GM23338 (cell line): ENCODE results near the gene DDAH2. TPM values are rescaled to one million over a fixed set of nuclear protein-coding genes. Genes with fewer than 3 reads are reported as not detected.
"Not testable (repeated sequence)": the region's sequence is repeated elsewhere in the genome, so short reads cannot be mapped to it uniquely, and the experiment has no call there.

ENCODE experiments used
- ATAC-seq: fragments of 200-7000 bp; cut with Tn5 transposase; 3 replicates; pipeline ENCODE4 v1.9.1; 2020
- DNase-seq: peaks from one replicate; pipeline ENCODE4 v3.0.0-alpha.2; 2015; ENCODE audit warnings: low spot score
- H2AFZ ChIP-seq: fragments of 200-600 bp; sonication (generic); 2 replicates; pipeline ENCODE4 v1.8.0; 2016; ENCODE audit warnings: antibody characterized with exemption, mild to moderate bottlenecking, moderate library complexity
- H3F3A ChIP-seq: fragments of 200-600 bp; sonication (generic); replicated peaks from 2 replicates; pipeline ENCODE4 v1.8.0; 2017; ENCODE audit warnings: antibody characterized with exemption, mixed run types, low read depth
- H3K27ac ChIP-seq: fragments of 200-600 bp; sonication (generic); 2 replicates; pipeline ENCODE4 v1.6.1; 2016; ENCODE audit warnings: low read depth
- H3K27me3 ChIP-seq: fragments of 200-600 bp; sonication (generic); 2 replicates; pipeline ENCODE4 v1.8.0; 2016; ENCODE audit warnings: mild to moderate bottlenecking, mixed run types, moderate library complexity; ENCODE audit not compliant: insufficient read depth
- H3K36me3 ChIP-seq: fragments of 200-600 bp; sonication (generic); 2 replicates; pipeline ENCODE4 v1.8.0; 2016; ENCODE audit warnings: mild to moderate bottlenecking; ENCODE audit not compliant: insufficient read depth
- H3K4me1 ChIP-seq: fragments of 200-600 bp; sonication (generic); 2 replicates; pipeline ENCODE4 v1.8.0; 2016; ENCODE audit warnings: mild to moderate bottlenecking, moderate library complexity; ENCODE audit not compliant: insufficient read depth
- H3K4me2 ChIP-seq: fragments of 200-600 bp; sonication (generic); 2 replicates; pipeline ENCODE4 v1.7.1; 2017; ENCODE audit warnings: mixed run types
- H3K4me3 ChIP-seq: fragments of 200-600 bp; sonication (generic); 2 replicates; pipeline ENCODE4 v1.6.1; 2016; ENCODE audit warnings: mixed run types
- H3K79me2 ChIP-seq: fragments of 200-600 bp; sonication (generic); replicated peaks from 2 replicates; pipeline ENCODE4 v1.8.0; 2017; ENCODE audit warnings: mild to moderate bottlenecking; ENCODE audit not compliant: insufficient read depth
- H3K9me2 ChIP-seq: fragments of 200-600 bp; sonication (generic); 2 replicates; pipeline ENCODE4 v1.8.0; 2017; ENCODE audit not compliant: insufficient read depth
- H4K20me1 ChIP-seq: fragments of 200-600 bp; sonication (generic); replicated peaks from 2 replicates; pipeline ENCODE4 v1.8.0; 2017; ENCODE audit warnings: mild to moderate bottlenecking; ENCODE audit not compliant: insufficient read depth
- H3K27ac Mint-ChIP-seq: 2 replicates; pipeline ENCODE4 v1.8.0; 2020; ENCODE audit warnings: inconsistent platforms, mild to moderate bottlenecking, moderate library complexity, mixed read lengths
- H3K27me3 Mint-ChIP-seq: 3 replicates; pipeline ENCODE4 v1.8.0; 2022; ENCODE audit warnings: low read depth, mild to moderate bottlenecking, moderate library complexity, mixed read lengths, inconsistent platforms; ENCODE audit not compliant: insufficient read depth, poor library complexity
- H3K36me3 Mint-ChIP-seq: 3 replicates; pipeline ENCODE4 v1.8.0; 2021; ENCODE audit warnings: low read depth, mild to moderate bottlenecking, inconsistent platforms, moderate library complexity, mixed read lengths
- H3K4me1 Mint-ChIP-seq: 3 replicates; pipeline ENCODE4 v1.8.0; 2020; ENCODE audit warnings: mild to moderate bottlenecking, inconsistent platforms, mixed read lengths
- H3K4me3 Mint-ChIP-seq: 3 replicates; pipeline ENCODE4 v1.8.0; 2021; ENCODE audit warnings: moderate library complexity, mild to moderate bottlenecking, inconsistent platforms, mixed read lengths
- H3K9me3 Mint-ChIP-seq: 3 replicates; pipeline ENCODE4 v1.8.0; 2020; ENCODE audit warnings: moderate library complexity, mild to moderate bottlenecking, inconsistent platforms, mixed read lengths
- CREB1 ChIP-seq: fragments of 250-450 bp; sonication (Bioruptor Pico); IDR thresholded peaks from 2 replicates; pipeline ENCODE4 v1.5.0; 2020; ENCODE audit warnings: low read depth, mild to moderate bottlenecking, moderate library complexity
- CTCF ChIP-seq, 2 experiments: fragments of 200-600 bp in 1 of 2; sonication (generic) in 1 of 2; conservative IDR thresholded peaks; 2 replicates each; pipeline versions ENCODE4 v1.5.1 to v1.6.1; 2016 to 2017; ENCODE audit warnings: antibody characterized with exemption in 2 of 2, low read depth in 2 of 2, mild to moderate bottlenecking in 2 of 2, moderate library complexity in 1 of 2
- EZH2 ChIP-seq: fragments of 200-600 bp; sonication (generic); IDR thresholded peaks from one replicate; pipeline ENCODE4 v1.8.0; 2017; ENCODE audit warnings: antibody characterized with exemption, mild to moderate bottlenecking, low read depth; ENCODE audit not compliant: unreplicated experiment
- JUNB ChIP-seq: IDR thresholded peaks from one replicate; pipeline ENCODE4 v1.6.1; 2016; ENCODE audit warnings: antibody characterized with exemption; ENCODE audit not compliant: unreplicated experiment
- POLR2AphosphoS5 ChIP-seq: IDR thresholded peaks from 2 replicates; pipeline ENCODE4 v1.6.1; 2016; ENCODE audit warnings: antibody characterized with exemption, low read depth
- STAT1 ChIP-seq: IDR thresholded peaks from one replicate; pipeline ENCODE4 v1.6.1; 2016; ENCODE audit warnings: antibody characterized with exemption; ENCODE audit not compliant: unreplicated experiment
- ZNF114 ChIP-seq: fragments of 250-450 bp; sonication (Bioruptor Pico); IDR thresholded peaks from 2 replicates; pipeline ENCODE4 v1.5.0; 2020; ENCODE audit warnings: mild to moderate bottlenecking, moderate library complexity
- ZNF331 ChIP-seq: fragments of 250-450 bp; sonication (Bioruptor Pico); IDR thresholded peaks from 2 replicates; pipeline ENCODE4 v1.5.0; 2020; ENCODE audit warnings: low read depth, mild to moderate bottlenecking, moderate library complexity
- polyA plus RNA-seq: library from polyadenylated mRNA; unstranded; fragments of >200 nt; fragmentation: Nextera tagmentation; extraction: Ambion mirVana; gene quantifications from 2 replicates; pipeline ENCODE4 v1.2.1, GENCODE V29; 2016
- total RNA-seq: library from RNA; depleted of rRNA; stranded (reverse); fragments of >200 nt; shearing (Covaris generic); gene quantifications from 2 replicates; pipeline ENCODE4 v1.2.3, GENCODE V29; 2014

The DDAH2 gene
- total and polyA plus RNA-seq, 2 experiments from 2014 or later = 58.7 to 65.1 TPM

GRCh38 chr6:31711233-31711632 lies 17.9 kb downstream of the DDAH2 start:
- H3K27ac Mint-ChIP-seq = no peak overlapping the region
- no peak for ATAC-seq

GRCh38 chr6:31710523-31711219 lies 18.4 kb downstream of the DDAH2 start:
- Histone ChIP-seq H3K36me3 (no peaks in the 10 kb centered on the region), H3K4me2 (no peak overlapping the region), H3F3A (no peaks in the 10 kb centered on the region), H3K27me3 (no peaks in the 10 kb centered on the region), H3K9me2 (no peaks in the 10 kb centered on the region), H2AFZ (no peak overlapping the region), H3K27ac (no peak overlapping the region), H3K4me3 (no peak overlapping the region), H4K20me1 (no peaks in the 10 kb centered on the region), H3K4me1 (peaks cover 20% of the 10 kb centered on the region), H3K79me2 (no peaks in the 10 kb centered on the region)
- H3K4me1 Mint-ChIP-seq = peaks cover 24% of the 10 kb centered on the region
- H3K36me3 Mint-ChIP-seq = no peaks in the 10 kb centered on the region
- H3K27me3 Mint-ChIP-seq = peaks cover 19% of the 10 kb centered on the region
- TF ChIP-seq STAT1 = no peak
- no peak overlapping the region for H3K27ac Mint-ChIP-seq
- H3K4me3 Mint-ChIP-seq = no peak overlapping the region
- ATAC-seq (no peak), DNase-seq (no peak)
- H3K9me3 Mint-ChIP-seq = no peaks in the 10 kb centered on the region

More at GRCh38 chr6:31711233-31711632, 17.9 kb downstream of the DDAH2 start:
- Histone ChIP-seq H3K4me2 (no peak overlapping the region), H3F3A (no peaks in the 10 kb centered on the region), H3K4me1 (peaks cover 20% of the 10 kb centered on the region), H4K20me1 (no peaks in the 10 kb centered on the region), H3K4me3 (no peak overlapping the region), H3K9me2 (no peaks in the 10 kb centered on the region), H3K27ac (no peak overlapping the region), H3K36me3 (no peaks in the 10 kb centered on the region), H3K27me3 (no peaks in the 10 kb centered on the region), H2AFZ (no peak overlapping the region), H3K79me2 (no peaks in the 10 kb centered on the region)
- peaks cover 24% of the 10 kb centered on the region for H3K4me1 Mint-ChIP-seq
- H3K9me3 Mint-ChIP-seq = no peaks in the 10 kb centered on the region
- H3K4me3 Mint-ChIP-seq = no peak overlapping the region
- peaks cover 19% of the 10 kb centered on the region for H3K27me3 Mint-ChIP-seq
- no peak for DNase-seq
- no peak for TF ChIP-seq CTCF (conservative IDR thresholded peaks at IDR 0.05; ENCODE audit: low read depth in 2 of 2)
- no peak for TF ChIP-seq ZNF114 (CRISPR knock-in tag)
- no peak for TF ChIP-seq POLR2AphosphoS5
- no peak for TF ChIP-seq JUNB
- TF ChIP-seq ZNF331 (CRISPR knock-in tag) = no peak
- TF ChIP-seq EZH2 = no peak
- TF ChIP-seq CREB1 (CRISPR knock-in tag) = no peak
- no peak for TF ChIP-seq STAT1
- no peaks in the 10 kb centered on the region for H3K36me3 Mint-ChIP-seq

- H2AFZ ChIP-seq, H4K20me1 ChIP-seq, H3K4me3 ChIP-seq, H3K27me3 ChIP-seq, H3K4me2 ChIP-seq, H3K79me2 ChIP-seq, H3K36me3 Mint-ChIP-seq, H3K36me3 ChIP-seq, H3F3A ChIP-seq, H3K9me2 ChIP-seq, H3K27ac Mint-ChIP-seq, DNase-seq, H3K9me3 Mint-ChIP-seq, H3K4me3 Mint-ChIP-seq, ATAC-seq, H3K27ac ChIP-seq: not testable (repeated sequence)
- peaks cover 18% of the 10 kb centered on the region for H3K4me1 Mint-ChIP-seq
- H3K27me3 Mint-ChIP-seq = peaks cover 15% of the 10 kb centered on the region
- peaks cover 11% of the 10 kb centered on the region for H3K4me1 ChIP-seq
These were observed 19.9 kb downstream of the DDAH2 start for GRCh38 chr6:31709157-31709556.
